ENCODE measurements around the gene LRRC37A3. TPM values are rescaled to one million over a fixed set of nuclear protein-coding genes. Genes with fewer than 3 reads are reported as not detected.
"Not testable (repeated sequence)": the region's sequence is repeated elsewhere in the genome, so short reads cannot be mapped to it uniquely, and the experiment has no call there.

The LRRC37A3 gene
- total RNA-seq, 3 donors from 2014 or later: 8.2 to 17.3 (median 14.7) TPM

GRCh38 chr17:64927444-64927843 is 8.2 kb upstream of the LRRC37A3 start:
- intact Hi-C loops (cut with DNase I; ENCODE audit: low total_unique reads); H3K4me1 ChIP-seq; H3K27me3 ChIP-seq; DNase-seq (ENCODE audit: low spot score in 2 of 2); H3K4me3 ChIP-seq; H3K36me3 ChIP-seq; H3K9me3 ChIP-seq: not testable (repeated sequence)
- peak overlapping the region in 1 of 2 donors; percentile 21 for H3K27ac ChIP-seq
- TF ChIP-seq, protein P1, sequence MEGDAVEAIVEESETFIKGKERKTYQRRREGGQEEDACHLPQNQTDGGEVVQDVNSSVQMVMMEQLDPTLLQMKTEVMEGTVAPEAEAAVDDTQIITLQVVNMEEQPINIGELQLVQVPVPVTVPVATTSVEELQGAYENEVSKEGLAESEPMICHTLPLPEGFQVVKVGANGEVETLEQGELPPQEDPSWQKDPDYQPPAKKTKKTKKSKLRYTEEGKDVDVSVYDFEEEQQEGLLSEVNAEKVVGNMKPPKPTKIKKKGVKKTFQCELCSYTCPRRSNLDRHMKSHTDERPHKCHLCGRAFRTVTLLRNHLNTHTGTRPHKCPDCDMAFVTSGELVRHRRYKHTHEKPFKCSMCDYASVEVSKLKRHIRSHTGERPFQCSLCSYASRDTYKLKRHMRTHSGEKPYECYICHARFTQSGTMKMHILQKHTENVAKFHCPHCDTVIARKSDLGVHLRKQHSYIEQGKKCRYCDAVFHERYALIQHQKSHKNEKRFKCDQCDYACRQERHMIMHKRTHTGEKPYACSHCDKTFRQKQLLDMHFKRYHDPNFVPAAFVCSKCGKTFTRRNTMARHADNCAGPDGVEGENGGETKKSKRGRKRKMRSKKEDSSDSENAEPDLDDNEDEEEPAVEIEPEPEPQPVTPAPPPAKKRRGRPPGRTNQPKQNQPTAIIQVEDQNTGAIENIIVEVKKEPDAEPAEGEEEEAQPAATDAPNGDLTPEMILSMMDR (IDR thresholded peaks at IDR 0.05): peak; percentile 59 to 78 (median 76)

DNA sequence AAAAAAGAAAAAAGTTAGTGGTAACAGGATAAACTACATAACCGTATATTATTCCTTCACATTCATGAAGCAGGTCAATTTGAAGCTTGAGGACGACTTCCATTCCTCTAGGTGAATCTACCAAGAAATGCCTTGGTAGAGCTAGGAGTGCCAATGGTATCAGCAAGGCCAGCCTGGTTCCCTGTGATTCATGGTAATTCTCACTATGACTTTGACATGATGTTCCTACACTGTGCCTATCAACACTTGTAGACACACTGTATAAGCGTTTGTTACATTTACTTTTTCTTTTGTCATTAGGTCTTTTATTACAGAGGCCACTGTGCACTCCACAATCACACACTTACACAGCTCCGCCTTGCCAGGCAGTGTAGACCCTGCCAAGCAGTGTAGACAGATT is 7.2 kb upstream of the LRRC37A3 start:
- H3K27ac ChIP-seq; H3K9me3 ChIP-seq; H3K36me3 ChIP-seq; H3K27me3 ChIP-seq; H3K4me1 ChIP-seq; intact Hi-C loops (cut with DNase I; ENCODE audit: low total_unique reads); H3K4me3 ChIP-seq; DNase-seq (ENCODE audit: low spot score in 2 of 2): not testable (repeated sequence)

DNA sequence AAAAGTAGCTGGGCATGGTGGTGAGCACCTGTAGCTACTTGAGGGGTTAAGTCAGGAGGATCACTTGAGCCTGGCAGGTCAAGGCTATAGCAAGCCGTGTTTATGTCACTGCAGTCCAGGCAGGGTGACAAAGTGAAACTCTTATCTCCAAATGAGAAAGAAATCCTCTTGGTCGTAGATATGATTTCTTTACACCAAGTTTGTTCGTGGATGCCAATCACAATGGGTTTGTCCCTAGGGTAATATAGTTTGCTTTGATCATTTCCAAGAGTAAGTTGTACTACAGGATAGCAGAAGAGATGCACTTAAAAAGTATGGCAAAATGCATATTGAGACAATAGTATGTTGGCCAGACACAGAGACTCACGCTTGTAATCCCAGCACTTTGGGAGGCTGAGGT is 6.0 kb upstream of the LRRC37A3 start:
- H3K36me3 ChIP-seq; intact Hi-C loops (cut with DNase I; ENCODE audit: low total_unique reads); H3K27me3 ChIP-seq; DNase-seq (ENCODE audit: low spot score in 2 of 2); H3K27ac ChIP-seq; H3K4me1 ChIP-seq; H3K9me3 ChIP-seq; H3K4me3 ChIP-seq: not testable (repeated sequence)

GRCh38 chr17:64923051-64923568 is 3.8 kb upstream of the LRRC37A3 start:
- DNase-seq (ENCODE audit: low spot score in 2 of 2); H3K4me3 ChIP-seq; intact Hi-C loops (cut with DNase I; ENCODE audit: low total_unique reads); H3K9me3 ChIP-seq; H3K27ac ChIP-seq; H3K4me1 ChIP-seq; H3K36me3 ChIP-seq; H3K27me3 ChIP-seq: not testable (repeated sequence)

- TF ChIP-seq POLR2A (IDR thresholded peaks at IDR 0.05): no peak
- no peak for TF ChIP-seq POLR2AphosphoS5 (IDR thresholded peaks at IDR 0.05)
- TF ChIP-seq, protein P1 (IDR thresholded peaks at IDR 0.05): no peak
- Histone ChIP-seq H3K4me3 (peak overlapping the region in 1 of 3 donors; percentile 80), H3K4me1 (no peaks in the 10 kb centered on the region), H3K27ac (no peak overlapping the region), H3K36me3 (no peaks in the 10 kb centered on the region), H3K27me3 (no peaks in the 10 kb centered on the region), H3K9me3 (no peaks in the 10 kb centered on the region)
- intact Hi-C loops (cut with DNase I; ENCODE audit: low total_unique reads): no loop called here
- no peak for DNase-seq (ENCODE audit: low spot score in 2 of 2)
Observed at GRCh38 chr17:64920419-64921172, 1.3 kb upstream of the LRRC37A3 start.

DNA sequence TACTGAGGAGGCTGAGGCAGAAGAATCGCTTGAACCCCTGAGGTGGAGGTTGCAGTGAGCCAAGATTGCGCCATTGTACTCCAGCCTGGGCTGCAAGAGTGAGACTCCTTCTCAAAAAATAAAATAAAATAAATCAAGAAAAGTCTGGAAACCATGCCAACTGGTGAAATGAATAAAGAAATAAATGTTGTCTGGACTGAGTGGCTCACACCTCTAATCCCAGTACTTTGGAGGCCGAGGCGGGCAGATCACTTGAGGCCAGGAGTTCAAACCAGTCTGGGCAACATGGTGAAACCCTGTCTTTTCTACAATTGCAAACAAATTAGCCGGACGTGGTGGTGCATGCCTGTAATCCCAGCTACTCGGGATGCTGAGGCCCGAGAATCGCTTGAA is 744 bp upstream of the LRRC37A3 start:
- peak in 1 of 2 donors; percentile 35 for DNase-seq (ENCODE audit: low spot score in 2 of 2)
- peak overlapping the region; percentile 96 to 97 for H3K27ac ChIP-seq

GRCh38 chr17:64918842-64919288 is 413 bp downstream of the LRRC37A3 start:
- H3K9me3 ChIP-seq; H3K27me3 ChIP-seq; intact Hi-C loops (cut with DNase I; ENCODE audit: low total_unique reads); H3K36me3 ChIP-seq; H3K4me1 ChIP-seq: not testable (repeated sequence)
- peak in 1 of 2 donors; percentile 39 for DNase-seq (ENCODE audit: low spot score in 2 of 2)
- H3K4me3 ChIP-seq: peak overlapping the region; percentile 59 to 90 (median 80)
- peak overlapping the region; percentile 96 to 97 for H3K27ac ChIP-seq

More for the DNA sequence above, 744 bp upstream of the LRRC37A3 start:
- no peaks in the 10 kb centered on the region for H3K4me1 ChIP-seq
- no peaks in the 10 kb centered on the region for H3K27me3 ChIP-seq
- intact Hi-C loops (cut with DNase I; ENCODE audit: low total_unique reads): no loop called here
- no peaks in the 10 kb centered on the region for H3K36me3 ChIP-seq
- H3K9me3 ChIP-seq: no peaks in the 10 kb centered on the region
- peak overlapping the region; percentile 59 to 90 (median 80) for H3K4me3 ChIP-seq
- TF ChIP-seq, protein P1 (IDR thresholded peaks at IDR 0.05): no peak
- TF ChIP-seq POLR2A (IDR thresholded peaks at IDR 0.05) (no peak), POLR2AphosphoS5 (IDR thresholded peaks at IDR 0.05) (peak in 1 of 3 donors; percentile 8)

- H3K36me3 ChIP-seq; H3K27me3 ChIP-seq; H3K4me1 ChIP-seq; intact Hi-C loops (cut with DNase I; ENCODE audit: low total_unique reads); DNase-seq (ENCODE audit: low spot score in 2 of 2); H3K4me3 ChIP-seq; H3K9me3 ChIP-seq; H3K27ac ChIP-seq: not testable (repeated sequence)
Observed at GRCh38 chr17:64917540-64917939, 1.7 kb downstream of the LRRC37A3 start.

DNA sequence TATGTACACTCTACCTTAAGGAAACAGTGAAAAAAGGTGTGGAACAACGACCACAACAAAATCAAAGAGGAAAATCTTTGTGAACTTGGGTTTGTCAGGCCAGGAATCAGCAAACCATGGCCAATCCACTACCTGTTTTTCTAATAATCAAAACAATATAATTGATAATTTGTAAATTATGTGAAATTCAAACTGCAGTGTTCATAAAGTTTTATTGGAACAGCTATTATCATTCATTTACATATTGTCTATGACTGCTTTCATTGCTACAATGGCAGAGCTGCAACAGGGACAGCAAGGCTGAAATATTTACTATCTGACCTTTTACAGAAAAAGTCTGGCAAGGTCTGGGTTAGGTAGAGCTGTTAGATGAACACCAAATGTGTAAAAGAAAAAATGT is 4.0 kb downstream of the LRRC37A3 start:
- H3K9me3 ChIP-seq; H3K27ac ChIP-seq; H3K4me3 ChIP-seq; DNase-seq (ENCODE audit: low spot score in 2 of 2); H3K4me1 ChIP-seq; H3K36me3 ChIP-seq; intact Hi-C loops (cut with DNase I; ENCODE audit: low total_unique reads); H3K27me3 ChIP-seq: not testable (repeated sequence)

GRCh38 chr17:64910191-64910514 is 9.1 kb downstream of the LRRC37A3 start:
- intact Hi-C loops (cut with DNase I; ENCODE audit: low total_unique reads): not testable (repeated sequence)

More at GRCh38 chr17:64910191-64910514, 9.1 kb downstream of the LRRC37A3 start:
- not testable (repeated sequence) for H3K4me1 ChIP-seq; DNase-seq (ENCODE audit: low spot score in 2 of 2); H3K9me3 ChIP-seq; H3K27ac ChIP-seq; H3K4me3 ChIP-seq; H3K36me3 ChIP-seq; H3K27me3 ChIP-seq
